Mesendoderm (in vitro differentiated cells): Measurements from ENCODE around the gene ARMC7.
A peak's percentile ranks its signal among the peaks of the same experiment; 100 is the strongest.
"Not testable (repeated sequence)": the region's sequence is repeated elsewhere in the genome, so short reads cannot be mapped to it uniquely, and the experiment has no call there.

ENCODE experiments used
- DNase-seq: peaks from one replicate; pipeline ENCODE4 v3.0.0; 2013
- H2AK5ac ChIP-seq: 2 replicates; pipeline ENCODE4 v1.6.1; 2013; ENCODE audit warnings: low read length, inconsistent platforms
- H2BK120ac ChIP-seq: 2 replicates; pipeline ENCODE4 v1.6.1; 2013; ENCODE audit warnings: low read depth, mild to moderate bottlenecking, low read length, moderate library complexity, mixed read lengths
- H2BK15ac ChIP-seq: replicated peaks from 2 replicates; pipeline ENCODE4 v1.6.1; 2013; ENCODE audit warnings: low read depth, mild to moderate bottlenecking, moderate library complexity
- H2BK5ac ChIP-seq: 2 replicates; pipeline ENCODE4 v1.6.1; 2013; ENCODE audit warnings: low read length, inconsistent platforms
- H3K18ac ChIP-seq: 2 replicates; pipeline ENCODE4 v1.6.1; 2013; ENCODE audit warnings: mild to moderate bottlenecking, low read length, mixed read lengths
- H3K23ac ChIP-seq: one replicate; pipeline ENCODE4 v1.6.1; 2013; ENCODE audit warnings: low read length
- H3K27ac ChIP-seq: 2 replicates; pipeline ENCODE4 v1.5.1; 2013; ENCODE audit warnings: low read depth, mild to moderate bottlenecking, inconsistent platforms, low read length, moderate library complexity
- H3K27me3 ChIP-seq: 2 replicates; pipeline ENCODE4 v1.6.1; 2013; ENCODE audit warnings: low read length, control low read depth, mild to moderate bottlenecking, inconsistent platforms; ENCODE audit not compliant: insufficient read depth, poor library complexity
- H3K36me3 ChIP-seq: 2 replicates; pipeline ENCODE4 v1.6.1; 2013; ENCODE audit warnings: low read length, inconsistent platforms; ENCODE audit not compliant: control insufficient read depth, insufficient read depth
- H3K4ac ChIP-seq: one replicate; pipeline ENCODE4 v1.6.1; 2013; ENCODE audit warnings: low read depth, mild to moderate bottlenecking, low read length, moderate library complexity
- H3K4me1 ChIP-seq: 2 replicates; pipeline ENCODE4 v1.6.1; 2013; ENCODE audit warnings: low read depth, low read length, inconsistent platforms; ENCODE audit not compliant: control insufficient read depth
- H3K4me2 ChIP-seq: 2 replicates; pipeline ENCODE4 v1.6.1; 2013; ENCODE audit warnings: low read length
- H3K4me3 ChIP-seq: 2 replicates; pipeline ENCODE4 v1.5.1; 2013; ENCODE audit warnings: mild to moderate bottlenecking, low read length
- H3K56ac ChIP-seq: one replicate; pipeline ENCODE4 v1.6.1; 2013; ENCODE audit warnings: low read length
- H3K79me1 ChIP-seq: 2 replicates; pipeline ENCODE4 v1.6.1; 2013; ENCODE audit warnings: low read length, inconsistent platforms
- H3K79me2 ChIP-seq: 2 replicates; pipeline ENCODE4 v1.6.1; 2013; ENCODE audit warnings: mild to moderate bottlenecking, low read length; ENCODE audit not compliant: control insufficient read depth, insufficient read depth
- H3K9ac ChIP-seq: 2 replicates; pipeline ENCODE4 v1.6.1; 2013; ENCODE audit warnings: low read length, inconsistent platforms
- H4K5ac ChIP-seq: one replicate; pipeline ENCODE4 v1.6.1; 2013; ENCODE audit warnings: low read length
- H4K8ac ChIP-seq: one replicate; pipeline ENCODE4 v1.6.1; 2013; ENCODE audit warnings: low read depth, mild to moderate bottlenecking, control low read depth, low read length, moderate library complexity
- whole genome bisulfite sequencing: extraction: QIAGEN DNeasy Blood & Tissue Kit; methylation state at CpG from one replicate; pipeline ENCODE4 v1.1.7; 2013; ENCODE audit warnings: low lambda C conversion rate, missing lambda C conversion rate; ENCODE audit not compliant: insufficient coverage; ENCODE audit errors: extremely low coverage; 5-methylcytosine and 5-hydroxymethylcytosine counted together

Gene ARMC7

GRCh38 chr17:75159196-75160031 is 49.6 kb downstream of the ARMC7 start:
- Histone ChIP-seq H3K36me3 (no peaks in the 10 kb centered on the region), H3K23ac (no peak overlapping the region), H4K5ac (no peak overlapping the region), H3K27me3 (no peaks in the 10 kb centered on the region), H2BK120ac (no peak overlapping the region), H3K18ac (no peak overlapping the region), H2AK5ac (no peak overlapping the region), H3K4me1 (peaks cover 2% of the 10 kb centered on the region), H4K8ac (no peak overlapping the region), H3K79me2 (no peaks in the 10 kb centered on the region), H3K27ac (no peak overlapping the region), H3K9ac (no peak overlapping the region), H3K56ac (no peak overlapping the region), H3K4ac (no peak overlapping the region), H3K79me1 (no peaks in the 10 kb centered on the region), H2BK15ac (no peak overlapping the region), H3K4me2 (no peak overlapping the region), H2BK5ac (no peak overlapping the region), H3K4me3 (no peak overlapping the region)
- DNase-seq, result peak; percentile 68
- no CpG with 5 or more reads among the region's 4 CpGs for WGBS

- Histone ChIP-seq H2BK5ac (no peak overlapping the region), H2BK15ac (no peak overlapping the region), H3K4ac (no peak overlapping the region), H4K8ac (no peak overlapping the region), H3K4me3 (no peak overlapping the region), H4K5ac (no peak overlapping the region), H3K36me3 (no peaks in the 10 kb centered on the region), H3K27ac (no peak overlapping the region), H3K4me1 (peaks cover under 1% of the 10 kb centered on the region), H2BK120ac (no peak overlapping the region), H3K79me2 (no peaks in the 10 kb centered on the region), H3K56ac (no peak overlapping the region), H3K9ac (no peak overlapping the region), H3K23ac (no peak overlapping the region), H3K79me1 (no peaks in the 10 kb centered on the region), H3K18ac (no peak overlapping the region), H3K4me2 (no peak overlapping the region), H2AK5ac (no peak overlapping the region), H3K27me3 (no peaks in the 10 kb centered on the region)
- DNase-seq, result no peak
- WGBS, result no CpG with 5 or more reads among the region's 5 CpGs
Measured at GRCh38 chr17:75160211-75160610, 50.4 kb downstream of the ARMC7 start.

GRCh38 chr17:75163074-75163473 is 53.3 kb downstream of the ARMC7 start:
- no peak overlapping the region for H3K4me3 ChIP-seq
- H3K23ac ChIP-seq, result no peak overlapping the region
- H4K8ac ChIP-seq, result no peak overlapping the region
- no peak overlapping the region for H2BK5ac ChIP-seq
- DNase-seq, result no peak
- WGBS, result no CpG with 5 or more reads among the region's 5 CpGs
- no peaks in the 10 kb centered on the region for H3K79me1 ChIP-seq
- no peak overlapping the region for H3K27ac ChIP-seq
- no peak overlapping the region for H3K56ac ChIP-seq
- no peak overlapping the region for H3K18ac ChIP-seq
- H3K4me2 ChIP-seq, result no peak overlapping the region
- no peak overlapping the region for H3K9ac ChIP-seq
- no peak overlapping the region for H3K4ac ChIP-seq
- H3K36me3 ChIP-seq, result peaks cover 2% of the 10 kb centered on the region
- no peaks in the 10 kb centered on the region for H3K79me2 ChIP-seq
- no peak overlapping the region for H2BK15ac ChIP-seq
- no peaks in the 10 kb centered on the region for H3K27me3 ChIP-seq
- no peak overlapping the region for H2AK5ac ChIP-seq
- no peak overlapping the region for H4K5ac ChIP-seq
- H2BK120ac ChIP-seq, result no peak overlapping the region
- H3K4me1 ChIP-seq, result no peaks in the 10 kb centered on the region

- not testable (repeated sequence) for H2BK5ac ChIP-seq, H3K27me3 ChIP-seq, H3K23ac ChIP-seq, H3K79me2 ChIP-seq, H3K36me3 ChIP-seq, H3K27ac ChIP-seq, DNase-seq, H3K9ac ChIP-seq, H3K79me1 ChIP-seq, H3K18ac ChIP-seq, H3K4me2 ChIP-seq, H3K4ac ChIP-seq, H3K56ac ChIP-seq, H3K4me1 ChIP-seq, H4K8ac ChIP-seq, H2BK15ac ChIP-seq, H4K5ac ChIP-seq, H2AK5ac ChIP-seq, H3K4me3 ChIP-seq, H2BK120ac ChIP-seq
- no CpG with 5 or more reads among the region's 15 CpGs for WGBS
Measured at GRCh38 chr17:75164606-75165005, 54.8 kb downstream of the ARMC7 start.

- Histone ChIP-seq H3K4ac (no peak overlapping the region), H2BK5ac (no peak overlapping the region), H3K9ac (no peak overlapping the region), H3K79me1 (peaks cover 2% of the 10 kb centered on the region), H2BK120ac (no peak overlapping the region), H3K4me1 (no peaks in the 10 kb centered on the region), H3K27ac (no peak overlapping the region), H3K4me2 (no peak overlapping the region), H3K56ac (no peak overlapping the region), H3K4me3 (no peak overlapping the region), H3K27me3 (no peaks in the 10 kb centered on the region), H3K79me2 (peaks cover 14% of the 10 kb centered on the region), H2BK15ac (no peak overlapping the region), H4K8ac (no peak overlapping the region), H3K18ac (no peak overlapping the region), H3K36me3 (peaks cover 8% of the 10 kb centered on the region), H2AK5ac (no peak overlapping the region), H4K5ac (no peak overlapping the region), H3K23ac (no peak overlapping the region)
- WGBS, result no CpG with 5 or more reads among the region's 4 CpGs
- no peak for DNase-seq
Measured at GRCh38 chr17:75168998-75169397, 59.2 kb downstream of the ARMC7 start.

- peaks cover 5% of the 10 kb centered on the region for H3K79me1 ChIP-seq
- H4K5ac ChIP-seq, result no peak overlapping the region
- no peak overlapping the region for H3K18ac ChIP-seq
- no peak overlapping the region for H3K27ac ChIP-seq
- H3K4ac ChIP-seq, result no peak overlapping the region
- no peak overlapping the region for H2BK15ac ChIP-seq
- peaks cover 44% of the 10 kb centered on the region for H3K79me2 ChIP-seq
- no peak overlapping the region for H3K9ac ChIP-seq
- H3K56ac ChIP-seq, result no peak overlapping the region
- H3K27me3 ChIP-seq, result no peaks in the 10 kb centered on the region
- DNase-seq, result no peak
- no peaks in the 10 kb centered on the region for H3K4me1 ChIP-seq
- H2BK120ac ChIP-seq, result no peak overlapping the region
- H4K8ac ChIP-seq, result no peak overlapping the region
- no peak overlapping the region for H3K4me2 ChIP-seq
- no peak overlapping the region for H3K4me3 ChIP-seq
- H3K23ac ChIP-seq, result no peak overlapping the region
- no CpG with 5 or more reads among the region's 4 CpGs for WGBS
- no peak overlapping the region for H2AK5ac ChIP-seq
- H3K36me3 ChIP-seq, result peaks cover 16% of the 10 kb centered on the region
- no peak overlapping the region for H2BK5ac ChIP-seq
Measured at GRCh38 chr17:75173526-75173925, 63.8 kb downstream of the ARMC7 start.
